Left forelimb (tissue), 1 donor: ENCODE results near the gene FAM13A.

Experiments used
- DNase-seq: peaks from one replicate; pipeline ENCODE4 v3.0.0-alpha.2; 2018; ENCODE audit warnings: low spot score

Gene FAM13A

DNA sequence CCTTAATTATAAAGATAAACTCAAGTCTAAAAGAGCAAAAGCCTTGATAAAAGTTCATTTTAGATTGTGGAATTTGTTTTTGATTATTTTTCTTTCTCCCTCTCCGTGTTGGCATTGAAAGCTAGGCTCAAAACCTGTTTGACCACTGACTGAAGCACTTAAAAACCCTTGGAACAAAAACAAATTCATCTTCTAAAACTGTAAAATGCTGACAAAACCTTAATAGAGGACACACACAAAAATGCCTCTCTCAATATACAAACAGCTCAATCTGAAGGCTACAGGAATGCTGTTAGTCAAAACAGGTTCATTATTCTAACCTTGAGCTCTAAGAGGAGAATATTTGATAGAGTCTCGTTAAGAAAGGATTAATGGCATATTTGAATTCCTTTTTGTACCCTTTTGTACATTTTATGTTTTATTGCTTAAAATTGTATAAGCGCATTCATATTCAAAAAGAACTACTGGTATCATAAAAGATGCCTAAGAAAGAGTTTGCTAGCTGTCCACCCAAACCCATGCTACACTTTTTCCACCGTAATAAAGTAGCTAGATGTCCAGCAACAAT lies 285.0 kb downstream of the FAM13A start:
- no peak for DNase-seq

DNA sequence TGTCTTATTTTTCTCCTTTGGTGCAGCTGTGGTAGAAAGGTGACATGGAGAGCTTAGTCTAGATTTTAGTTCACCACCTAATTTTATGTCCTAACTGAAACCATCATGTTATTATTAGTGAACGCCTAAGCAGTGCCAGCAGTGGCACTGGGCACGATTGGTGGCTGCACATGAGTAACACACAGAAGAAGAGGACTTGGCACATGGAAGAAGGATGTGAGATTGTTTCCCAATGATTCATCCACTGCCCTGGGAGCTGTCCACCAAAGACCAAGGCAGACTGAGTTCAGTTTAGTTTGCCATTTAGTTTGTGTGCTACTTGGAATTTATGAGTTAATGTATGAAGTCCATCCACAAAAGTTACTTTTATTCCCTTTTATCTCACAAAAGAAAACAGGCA lies 291.3 kb downstream of the FAM13A start:
- DNase-seq, result no peak

DNA sequence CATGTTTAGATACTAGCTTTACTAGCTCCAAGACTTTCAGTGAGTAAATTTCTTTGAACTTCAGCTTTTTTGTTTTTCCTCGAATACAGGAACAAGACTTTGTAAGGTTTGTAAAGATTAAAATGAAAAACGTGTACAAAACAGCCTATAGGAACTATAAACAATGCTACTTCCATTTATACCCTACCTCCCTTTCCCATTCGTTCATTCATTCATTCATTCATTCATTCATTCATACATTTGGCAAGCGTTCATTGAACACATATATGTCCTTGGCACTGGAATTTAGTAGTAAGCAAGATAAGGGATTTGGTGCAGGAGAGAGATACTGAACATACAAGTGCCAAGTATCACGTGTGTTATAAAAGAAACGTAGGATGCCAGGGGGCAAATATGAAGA lies 293.9 kb downstream of the FAM13A start:
- DNase-seq, result no peak

DNA sequence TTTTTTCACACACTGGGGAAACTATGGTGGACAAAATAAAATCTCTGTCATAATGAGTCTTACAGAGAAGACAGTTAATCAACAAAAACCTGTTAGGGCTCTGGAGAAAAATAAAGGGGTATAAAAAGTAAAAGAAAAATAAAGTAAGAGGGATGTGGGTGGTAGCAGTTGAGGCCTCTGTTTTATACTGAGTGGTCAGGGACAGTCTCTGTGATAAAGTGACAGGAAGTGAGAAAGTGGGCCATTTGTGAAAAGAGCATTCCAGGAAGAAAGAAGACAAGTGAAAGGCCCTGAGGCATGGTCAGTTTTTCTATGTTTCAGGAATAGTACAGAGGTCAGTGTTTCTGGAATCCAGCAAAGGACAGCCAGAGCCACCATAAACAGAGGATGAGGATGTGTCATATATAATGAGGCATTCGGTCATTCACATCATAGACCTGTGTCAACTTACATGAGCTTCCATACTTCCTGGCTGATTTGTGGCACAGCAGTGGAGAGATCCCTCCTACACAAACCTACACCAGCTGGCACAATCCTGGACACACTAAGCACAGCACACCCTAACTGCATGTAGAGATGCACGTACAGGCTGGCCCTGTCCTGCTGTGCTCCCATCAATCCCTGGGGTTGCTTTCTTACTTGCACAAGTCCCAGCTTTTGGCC lies 295.0 kb downstream of the FAM13A start:
- DNase-seq, result no peak

DNA sequence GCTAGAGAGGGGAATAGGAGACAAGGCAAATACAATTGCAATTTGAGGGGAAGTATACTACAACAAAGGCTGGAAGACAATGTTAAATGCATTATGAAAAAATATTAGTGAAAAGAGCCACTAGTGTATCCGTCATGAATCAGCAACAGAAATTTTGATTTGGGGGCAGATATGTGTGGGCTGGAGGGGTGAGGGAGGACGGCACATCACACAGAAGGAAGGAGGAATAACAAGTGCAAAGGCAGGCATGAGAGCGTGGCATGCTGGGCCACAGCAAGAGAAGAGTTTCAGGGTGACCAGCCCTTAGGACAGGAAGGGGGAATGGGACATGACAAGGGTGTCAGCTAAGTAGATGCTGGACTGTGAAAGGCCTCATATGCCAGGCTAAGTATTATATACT lies 295.6 kb downstream of the FAM13A start:
- no peak for DNase-seq

DNA sequence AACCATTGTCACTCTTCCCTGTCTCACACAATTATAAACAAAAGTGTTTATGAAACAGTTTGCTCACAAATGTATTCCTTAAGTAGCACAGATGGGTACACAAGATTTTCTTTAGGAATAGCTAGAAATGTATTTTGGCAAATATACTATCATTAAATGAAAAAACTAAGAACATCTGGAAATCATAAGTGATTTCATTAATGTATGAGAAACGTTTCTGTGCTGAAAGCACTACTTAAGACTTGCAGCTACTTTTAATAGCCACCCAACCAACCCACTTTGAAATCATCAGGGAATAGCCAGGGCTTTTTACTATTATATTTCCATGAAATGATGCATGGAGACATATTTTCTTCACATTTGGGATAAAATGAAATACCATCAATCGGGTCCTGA lies 297.1 kb downstream of the FAM13A start:
- DNase-seq, result no peak

DNA sequence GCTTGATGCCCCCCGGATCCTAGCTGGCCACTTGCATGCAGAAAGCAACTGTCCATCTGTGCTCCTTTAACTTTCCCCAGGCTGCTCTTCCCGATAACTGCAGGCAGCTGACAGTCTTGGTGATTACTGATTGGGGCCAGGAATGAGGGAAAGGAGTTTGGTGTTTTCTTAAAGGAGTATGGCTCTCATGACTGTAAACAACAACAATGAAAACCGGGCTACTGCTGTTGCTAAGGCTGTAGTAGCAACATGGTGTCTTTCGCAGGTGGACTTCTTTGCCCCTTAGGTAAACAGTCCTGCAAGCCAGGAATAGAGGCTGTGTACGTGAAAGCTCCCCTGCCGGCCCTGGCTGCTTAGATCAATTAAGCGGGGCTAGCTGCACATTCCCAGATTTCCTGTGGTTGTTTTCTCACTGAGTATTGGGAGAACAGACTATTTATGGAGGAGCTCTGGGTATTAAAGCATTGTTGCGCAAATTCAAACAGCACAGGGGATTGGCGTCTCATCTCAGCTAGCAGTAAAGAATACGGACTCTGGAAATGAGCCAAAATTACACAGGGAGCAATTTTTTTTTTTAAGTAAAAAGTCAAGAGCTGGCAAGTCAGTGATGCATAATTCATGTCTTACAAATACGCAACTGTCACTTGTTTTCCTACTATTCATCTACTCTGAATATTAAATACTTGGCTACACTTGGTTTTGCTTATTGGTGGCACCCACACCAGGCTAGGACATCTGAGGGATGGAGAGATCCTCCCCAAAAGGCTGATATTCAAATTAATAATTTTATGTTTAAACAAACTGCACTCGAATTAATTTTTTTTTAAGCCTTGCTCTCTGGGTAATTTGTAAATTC lies 297.7 kb downstream of the FAM13A start:
- DNase-seq, result no peak

DNA sequence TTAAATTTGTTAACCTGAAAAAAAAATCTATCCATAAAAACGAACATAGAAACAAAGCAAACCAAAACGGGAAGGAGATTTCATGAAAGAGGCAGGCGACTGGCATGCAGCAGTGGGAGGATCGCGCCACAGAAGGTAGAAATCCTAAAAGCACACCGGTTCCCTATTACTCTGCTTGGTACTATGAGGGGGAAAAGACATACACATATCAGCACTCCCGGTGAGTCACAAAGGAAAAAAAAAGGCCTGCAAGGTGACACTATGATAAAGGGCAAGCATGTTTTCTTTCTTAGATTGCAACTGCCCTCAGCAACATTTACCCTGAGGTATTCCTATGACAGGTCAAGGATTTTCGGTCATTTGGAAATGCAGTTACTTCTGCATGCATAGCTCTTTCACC lies 298.7 kb downstream of the FAM13A start:
- no peak for DNase-seq

DNA sequence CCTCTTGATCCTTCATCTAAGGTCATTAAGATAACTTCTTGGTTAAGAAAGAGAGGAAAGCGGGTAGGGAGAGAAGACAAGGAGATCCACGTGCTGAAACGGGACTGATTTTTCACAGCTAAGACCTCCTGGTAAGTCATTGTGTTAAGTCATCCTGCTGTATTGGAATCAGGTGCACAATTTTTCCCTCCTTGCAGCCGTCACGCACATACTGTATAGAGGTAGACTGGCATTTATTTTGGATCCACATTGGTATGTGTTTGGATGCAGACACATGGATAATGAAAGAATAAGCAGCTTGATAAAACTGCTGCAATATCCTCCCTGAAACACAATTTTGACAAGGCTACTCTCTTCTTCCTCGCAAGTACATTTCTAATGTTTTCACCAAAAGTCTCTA lies 299.2 kb downstream of the FAM13A start:
- no peak for DNase-seq

DNA sequence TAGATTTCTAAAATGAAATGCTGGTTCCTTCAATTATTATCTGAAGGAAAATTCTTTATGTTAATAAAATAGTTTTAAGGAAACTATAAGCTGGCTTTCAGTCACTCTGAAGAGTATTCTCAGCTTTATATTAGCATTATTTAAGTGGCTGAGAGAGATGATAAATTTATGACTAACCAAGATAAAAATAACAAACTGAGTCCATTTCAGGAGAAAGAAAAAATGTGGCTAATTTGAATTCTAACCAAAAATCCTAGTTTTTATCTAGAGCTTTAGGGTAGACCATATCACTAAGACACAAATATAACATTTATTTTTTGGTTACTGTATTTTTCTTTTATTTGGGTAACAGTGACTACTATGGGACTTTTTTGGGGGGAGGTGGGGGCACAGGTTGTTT lies 299.9 kb downstream of the FAM13A start:
- DNase-seq, result no peak

DNA sequence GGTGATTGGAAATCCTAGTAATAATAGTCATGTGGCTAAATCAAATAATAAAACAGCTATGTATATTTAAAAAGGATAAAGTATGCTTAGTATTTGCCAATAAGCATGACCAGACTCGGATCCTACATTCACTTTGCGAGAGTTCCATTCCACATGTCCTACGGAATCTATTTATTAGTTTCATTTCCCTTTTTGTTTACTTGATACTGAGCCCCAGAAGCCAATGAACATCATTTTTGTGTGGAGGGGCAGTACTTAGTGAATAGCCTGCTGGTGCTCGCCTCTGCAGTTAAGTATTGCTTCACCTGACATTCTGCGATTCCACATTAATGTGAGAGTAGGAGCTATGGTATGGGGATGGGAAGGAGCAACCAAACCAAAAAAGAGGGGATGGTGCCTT lies 300.8 kb downstream of the FAM13A start:
- no peak for DNase-seq

DNA sequence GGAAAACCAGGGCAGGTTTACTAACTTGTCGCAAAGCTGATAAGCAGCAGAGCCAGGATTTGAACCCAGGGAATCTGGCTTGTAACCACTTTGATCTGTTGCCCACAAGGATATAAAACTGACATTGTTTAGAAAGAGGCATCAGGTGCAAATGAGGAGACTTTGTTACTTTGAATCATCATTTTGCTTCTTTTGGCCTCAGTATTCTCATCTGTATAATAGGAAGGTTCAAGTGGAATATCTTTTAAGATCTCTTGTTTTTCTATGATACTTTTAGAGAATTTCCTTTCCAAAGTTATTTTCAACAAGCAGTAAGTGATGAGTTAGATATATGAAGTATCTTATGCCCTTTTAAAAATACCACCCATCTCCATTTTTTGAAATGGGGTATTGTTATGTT lies 301.5 kb downstream of the FAM13A start:
- no peak for DNase-seq

DNA sequence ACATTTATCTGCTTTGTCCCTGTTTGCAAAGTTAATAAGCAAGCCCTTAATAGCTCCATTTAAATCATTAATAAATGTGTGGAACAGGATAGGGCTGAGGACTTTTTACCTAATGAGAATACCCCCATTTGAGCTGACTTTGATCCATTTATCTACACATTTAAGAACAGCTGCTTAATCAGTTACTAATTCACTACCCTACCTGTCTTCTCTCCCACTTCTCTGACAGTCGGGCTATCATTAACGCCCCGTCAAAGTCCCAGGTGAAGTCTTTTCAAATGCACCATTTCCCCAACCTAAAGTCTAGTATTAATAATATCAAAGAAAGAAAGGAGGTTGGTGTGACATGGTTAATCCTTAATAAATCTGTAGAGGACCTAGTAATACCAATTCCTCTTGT lies 302.2 kb downstream of the FAM13A start:
- no peak for DNase-seq

DNA sequence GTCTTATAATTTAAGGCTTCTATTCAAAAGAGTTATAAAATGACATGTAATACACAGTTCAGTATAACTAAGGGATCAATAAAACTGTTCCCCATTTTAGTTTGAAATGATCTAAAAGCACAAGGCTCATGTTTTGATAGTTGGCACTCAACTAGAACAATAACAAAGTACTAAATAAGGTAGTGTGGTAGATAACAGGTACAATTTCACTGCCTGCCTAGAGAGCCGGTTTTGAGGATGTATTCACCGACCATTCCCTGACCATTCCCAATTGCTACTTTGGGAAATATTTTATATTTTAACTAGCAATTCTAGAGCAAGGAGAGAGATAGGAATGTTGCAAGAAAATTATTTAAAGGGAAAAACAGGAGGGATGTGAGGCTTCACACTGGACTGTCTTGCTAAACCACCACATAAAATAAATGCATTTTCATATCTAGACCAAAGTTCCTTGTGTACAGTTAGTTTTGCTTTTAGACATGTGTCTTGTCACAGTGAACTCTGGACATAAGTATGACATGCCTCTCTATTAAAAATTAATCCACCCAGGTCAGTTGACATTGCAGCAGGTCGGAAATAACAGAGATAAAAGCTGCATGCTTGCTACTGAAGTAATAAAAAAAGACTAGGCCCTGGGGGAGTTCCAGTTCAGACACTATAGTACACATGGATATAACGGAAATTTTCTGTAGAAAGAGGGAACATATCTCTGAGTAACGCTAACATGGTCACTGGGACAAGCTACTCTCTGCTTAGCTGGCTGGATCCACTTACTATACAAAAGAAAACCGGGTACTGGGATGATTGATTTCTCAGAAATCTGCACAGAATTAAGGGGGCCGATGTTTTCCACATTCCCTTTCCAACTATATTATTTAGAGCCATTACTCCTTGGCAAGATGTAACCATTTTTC lies 303.1 kb downstream of the FAM13A start:
- no peak for DNase-seq

DNA sequence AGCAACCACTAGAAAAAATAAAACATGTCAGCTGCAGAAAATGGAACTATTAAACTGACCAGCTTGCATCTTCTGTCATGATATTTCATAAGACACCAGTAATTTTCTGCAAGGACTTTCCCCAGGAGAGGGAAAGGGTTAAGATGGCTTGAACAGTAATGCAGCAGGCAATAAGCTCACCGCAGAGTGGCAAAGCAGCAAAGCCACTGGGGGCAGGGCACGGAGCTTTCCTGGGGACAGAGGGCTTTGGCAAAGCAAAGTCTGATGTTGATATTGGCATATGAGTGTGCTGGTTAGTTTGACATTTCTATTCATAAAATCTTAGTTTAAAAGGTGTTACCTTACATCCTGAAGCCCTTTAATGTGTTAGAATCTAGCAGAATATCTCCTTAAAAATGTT lies 304.2 kb downstream of the FAM13A start:
- no peak for DNase-seq

DNA sequence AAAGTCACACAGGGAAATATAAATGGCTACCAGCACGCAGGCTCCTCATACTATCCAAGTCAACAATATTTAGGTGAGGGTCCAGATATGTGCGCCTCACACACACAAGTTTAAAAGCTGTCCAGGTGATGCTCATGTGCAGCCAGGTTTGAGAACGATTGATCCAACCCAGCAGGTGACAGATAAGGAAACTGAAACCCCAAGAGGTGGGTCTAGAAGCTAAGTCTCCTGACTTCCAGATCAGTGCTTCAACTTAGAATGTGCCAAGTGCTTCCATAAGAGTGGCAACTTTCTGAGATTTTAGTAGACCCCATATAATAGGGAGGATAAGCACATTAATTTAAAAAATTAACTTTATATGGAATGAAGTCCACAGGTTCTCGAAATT lies 304.9 kb downstream of the FAM13A start:
- DNase-seq, result no peak

DNA sequence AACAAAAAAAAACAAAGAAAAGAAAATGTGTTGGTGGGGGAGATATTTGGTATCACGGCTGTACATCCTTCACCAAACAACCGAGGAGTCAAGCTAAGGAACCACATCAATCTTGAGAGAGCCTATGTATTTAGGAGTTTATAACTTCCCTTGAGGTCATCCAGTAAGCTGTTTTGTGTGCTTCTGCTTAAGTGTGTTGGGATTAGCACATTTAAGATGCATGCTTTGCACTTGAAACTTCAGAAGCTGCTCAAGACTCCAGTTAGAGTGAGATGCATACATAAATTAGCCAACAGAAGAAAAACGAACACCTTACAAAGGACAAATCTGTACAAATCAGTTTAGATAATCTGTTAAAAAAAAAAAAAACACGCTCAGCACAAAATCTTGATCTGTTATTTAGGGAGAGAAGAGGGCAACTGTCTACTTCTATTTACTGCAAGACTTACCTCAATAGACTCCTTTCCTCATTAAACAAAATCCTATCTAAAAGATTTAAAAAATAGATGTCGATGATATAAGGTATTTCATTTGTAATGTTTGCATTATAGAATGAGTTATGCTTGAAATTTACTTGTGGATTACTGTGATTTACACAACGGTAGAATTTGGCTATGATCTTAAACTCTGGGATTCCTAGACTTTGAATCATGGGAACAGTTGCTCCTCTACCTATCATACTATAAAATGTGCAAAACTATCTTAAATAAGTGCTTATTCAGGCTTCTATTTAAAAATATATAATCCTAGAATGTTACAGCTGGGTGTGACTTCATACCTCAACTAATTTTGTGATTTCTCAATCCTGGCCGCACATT lies 305.5 kb downstream of the FAM13A start:
- no peak for DNase-seq

DNA sequence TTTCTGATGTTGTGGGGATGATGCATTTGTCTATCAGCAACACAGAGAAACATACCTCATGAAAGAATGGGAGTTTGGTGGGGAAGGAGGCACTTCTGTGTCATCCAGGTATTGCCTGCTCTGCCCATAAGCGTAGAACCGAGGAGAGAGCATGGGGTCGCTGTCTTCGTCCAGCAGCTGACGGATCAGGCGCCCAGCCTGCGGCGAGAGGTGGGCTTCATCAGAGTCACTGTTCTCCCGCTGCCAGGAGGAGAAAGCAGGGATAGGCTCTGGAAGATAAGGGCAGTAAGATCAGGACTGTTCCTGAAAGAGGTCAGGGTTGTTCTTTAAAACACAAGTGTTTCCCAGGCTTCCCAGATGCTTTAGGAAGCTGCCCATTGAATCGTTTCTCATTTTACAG lies 306.6 kb downstream of the FAM13A start:
- DNase-seq, result no peak

DNA sequence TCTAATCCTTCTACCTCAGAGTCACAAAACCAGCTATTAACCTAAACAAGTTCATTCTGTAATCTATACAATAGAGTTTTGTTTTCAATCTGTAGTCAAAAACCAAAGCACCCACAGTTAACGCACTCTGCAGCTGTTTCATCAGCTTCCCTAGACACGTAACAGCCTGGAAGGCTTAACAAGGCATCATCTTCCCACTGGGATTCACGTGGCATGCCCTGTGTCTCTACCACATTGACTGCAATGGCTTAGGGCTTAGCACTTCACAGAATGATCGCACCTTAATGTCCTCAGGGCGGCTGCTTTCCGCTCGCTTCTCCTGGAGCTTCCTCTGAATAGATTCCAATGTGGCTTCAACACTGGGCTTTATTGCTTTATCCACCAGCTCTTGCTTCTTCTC lies 309.6 kb downstream of the FAM13A start:
- DNase-seq, result no peak

DNA sequence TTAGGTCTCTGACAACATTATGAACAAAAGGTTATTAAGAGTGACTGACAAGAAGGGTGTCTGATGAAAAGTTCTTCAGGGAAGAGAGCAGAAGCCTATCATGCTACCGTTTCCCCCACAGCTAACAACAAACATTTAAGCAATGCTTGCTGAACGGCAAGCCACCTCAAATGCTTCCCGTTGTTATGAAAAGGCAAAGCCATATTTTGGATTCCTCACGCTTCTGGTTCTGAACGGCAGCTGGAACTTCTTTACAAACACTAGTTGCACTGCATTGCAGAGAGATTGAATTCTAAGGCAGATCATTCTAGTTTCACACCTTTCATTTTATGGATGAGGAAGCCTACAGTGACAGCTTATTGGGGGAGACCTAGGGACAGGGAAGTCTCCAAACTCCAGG lies 310.8 kb downstream of the FAM13A start:
- no peak for DNase-seq

DNA sequence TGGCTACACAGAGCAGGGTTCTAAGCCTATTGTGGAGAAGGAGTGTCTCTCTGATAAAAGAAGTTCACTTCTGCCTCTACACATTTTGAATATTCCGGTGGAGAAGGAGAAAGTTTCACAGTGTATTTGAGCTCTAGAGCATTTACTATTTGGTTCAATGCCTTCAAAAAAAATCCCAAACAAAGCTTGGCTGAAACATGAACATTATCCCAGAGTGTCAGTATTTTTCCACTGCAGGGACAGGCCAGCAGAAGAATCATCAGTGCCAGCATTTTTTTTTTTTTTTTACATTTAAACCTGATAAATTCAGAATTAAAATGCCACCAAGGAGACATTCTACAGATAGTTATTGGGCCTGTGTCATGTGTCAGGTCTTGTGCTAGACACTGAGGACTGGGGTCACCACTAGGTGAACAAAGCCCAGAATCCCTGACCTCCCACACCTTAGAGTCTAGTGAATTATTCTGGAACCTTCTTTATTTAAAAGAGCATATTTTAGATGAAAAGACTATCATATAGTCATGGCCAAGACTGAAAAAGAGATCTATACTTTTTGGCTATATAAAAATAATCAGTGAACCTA lies 311.3 kb downstream of the FAM13A start:
- DNase-seq, result no peak
